ENCODE results near the gene ZC3H15.
A peak's percentile ranks its signal among the peaks of the same experiment; 100 is the strongest.

Gene ZC3H15

GRCh38 chr2:186480991-186481390 lies 5.1 kb upstream of the ZC3H15 start:
- Histone ChIP-seq H3K4me3 (ENCODE audit: low read length, poor library complexity, severe bottlenecking) (no peak overlapping the region), H3K9me2 (replicated peaks; ENCODE audit: low read depth, low read length) (no peaks in the 10 kb centered on the region), H3K27me3 (ENCODE audit: insufficient read depth, low read length, poor library complexity, severe bottlenecking) (no peaks in the 10 kb centered on the region), H3K4me1 (ENCODE audit: insufficient read depth, low read length, poor library complexity, severe bottlenecking) (peaks cover 28% of the 10 kb centered on the region), H3K9ac (ENCODE audit: low read depth, low read length, poor library complexity, severe bottlenecking) (no peak overlapping the region), H3K9me3 (ENCODE audit: insufficient read depth, low read depth, low read length) (no peaks in the 10 kb centered on the region), H3K79me2 (ENCODE audit: insufficient read depth, low read length) (peaks cover 23% of the 10 kb centered on the region), H3F3A (ENCODE audit: low read depth) (no peaks in the 10 kb centered on the region), H4K20me1 (ENCODE audit: insufficient read depth, low read length, poor library complexity, severe bottlenecking) (no peaks in the 10 kb centered on the region), H3K4me2 (ENCODE audit: low read depth, low read length, poor library complexity, severe bottlenecking) (no peak overlapping the region), H3K36me3 (ENCODE audit: insufficient read depth, low read length) (no peaks in the 10 kb centered on the region), H2AFZ (ENCODE audit: low read length) (no peak overlapping the region)
- TF ChIP-seq EZH2phosphoT487 (IDR thresholded peaks at IDR 0.05; ENCODE audit: borderline replicate concordance) (no peak), CTCF (conservative IDR thresholded peaks at IDR 0.05; ENCODE audit: low read length) (no peak)

- H3K79me2 ChIP-seq (ENCODE audit: insufficient read depth, low read length) = peaks cover 54% of the 10 kb centered on the region
- peak overlapping the region; percentile 97 for H3K4me2 ChIP-seq (ENCODE audit: low read depth, low read length, poor library complexity, severe bottlenecking)
- H3K9ac ChIP-seq (ENCODE audit: low read depth, low read length, poor library complexity, severe bottlenecking) = peak overlapping the region; percentile 86
Observed at GRCh38 chr2:186484062-186484735, 1.9 kb upstream of the ZC3H15 start.

GRCh38 chr2:186485576-186485870 lies 537 bp upstream of the ZC3H15 start:
- Histone ChIP-seq H3K36me3 (ENCODE audit: insufficient read depth, low read length) (no peaks in the 10 kb centered on the region), H3K9me3 (ENCODE audit: insufficient read depth, low read depth, low read length) (no peaks in the 10 kb centered on the region), H3K79me2 (ENCODE audit: insufficient read depth, low read length) (peaks cover 67% of the 10 kb centered on the region), H2AFZ (ENCODE audit: low read length) (peak overlapping the region; percentile 94), H4K20me1 (ENCODE audit: insufficient read depth, low read length, poor library complexity, severe bottlenecking) (peaks cover 41% of the 10 kb centered on the region), H3K4me1 (ENCODE audit: insufficient read depth, low read length, poor library complexity, severe bottlenecking) (peaks cover 58% of the 10 kb centered on the region), H3K4me3 (ENCODE audit: low read length, poor library complexity, severe bottlenecking) (peak overlapping the region; percentile 98), H3F3A (ENCODE audit: low read depth) (no peaks in the 10 kb centered on the region), H3K9ac (ENCODE audit: low read depth, low read length, poor library complexity, severe bottlenecking) (peak overlapping the region; percentile 86), H3K9me2 (replicated peaks; ENCODE audit: low read depth, low read length) (no peaks in the 10 kb centered on the region), H3K27me3 (ENCODE audit: insufficient read depth, low read length, poor library complexity, severe bottlenecking) (no peaks in the 10 kb centered on the region), H3K4me2 (ENCODE audit: low read depth, low read length, poor library complexity, severe bottlenecking) (peak overlapping the region; percentile 97)
- no peak for TF ChIP-seq CTCF (conservative IDR thresholded peaks at IDR 0.05; ENCODE audit: low read length)
- no peak for TF ChIP-seq EZH2phosphoT487 (IDR thresholded peaks at IDR 0.05; ENCODE audit: borderline replicate concordance)

More at GRCh38 chr2:186484062-186484735, 1.9 kb upstream of the ZC3H15 start:
- no peaks in the 10 kb centered on the region for H3K9me3 ChIP-seq (ENCODE audit: insufficient read depth, low read depth, low read length)
- H3K4me1 ChIP-seq (ENCODE audit: insufficient read depth, low read length, poor library complexity, severe bottlenecking) = peaks cover 46% of the 10 kb centered on the region
- H4K20me1 ChIP-seq (ENCODE audit: insufficient read depth, low read length, poor library complexity, severe bottlenecking) = peaks cover 28% of the 10 kb centered on the region
- H3K9me2 ChIP-seq (replicated peaks; ENCODE audit: low read depth, low read length) = no peaks in the 10 kb centered on the region
- no peaks in the 10 kb centered on the region for H3K36me3 ChIP-seq (ENCODE audit: insufficient read depth, low read length)
- TF ChIP-seq EZH2phosphoT487 (IDR thresholded peaks at IDR 0.05; ENCODE audit: borderline replicate concordance) (no peak), CTCF (conservative IDR thresholded peaks at IDR 0.05; ENCODE audit: low read length) (no peak)
- H2AFZ ChIP-seq (ENCODE audit: low read length) = no peak overlapping the region
- no peaks in the 10 kb centered on the region for H3K27me3 ChIP-seq (ENCODE audit: insufficient read depth, low read length, poor library complexity, severe bottlenecking)
- no peaks in the 10 kb centered on the region for H3F3A ChIP-seq (ENCODE audit: low read depth)
- H3K4me3 ChIP-seq (ENCODE audit: low read length, poor library complexity, severe bottlenecking) = peak overlapping the region; percentile 98

All from Loucy (cell line).